Natural killer cell (primary cell): Measurements from ENCODE around the gene CACNA1C. TPM values are rescaled to one million over a fixed set of nuclear protein-coding genes. Genes with fewer than 3 reads are reported as not detected.

Experiments used
- ATAC-seq, 3 donors: fragments of 150-1000 bp in 2 of 3; fragments of 200-7000 bp in 1 of 3; cut with Tn5 transposase; 1 replicate in 1 of 3; 2 replicates in 2 of 3; pipeline ENCODE4 v1.10.0; 2021; ENCODE audit warnings: mild to moderate bottlenecking in 2 of 3, moderate library complexity in 2 of 3
- DNase-seq, 2 donors: peaks; one replicate each; pipeline versions ENCODE4 v3.0.0 to v3.0.0-alpha.2; 2013 to 2021; ENCODE audit warnings: mixed read lengths in 1 of 2
- H3K27ac ChIP-seq: one replicate; pipeline ENCODE4 v1.5.1; 2013; ENCODE audit warnings: mild to moderate bottlenecking, low read length
- H3K27me3 ChIP-seq: one replicate; pipeline ENCODE4 v1.6.1; 2013; ENCODE audit warnings: low read length; ENCODE audit not compliant: control insufficient read depth, insufficient read depth
- H3K36me3 ChIP-seq: one replicate; pipeline ENCODE4 v1.6.1; 2013; ENCODE audit warnings: low read length; ENCODE audit not compliant: control insufficient read depth, insufficient read depth
- H3K4me1 ChIP-seq: one replicate; pipeline ENCODE4 v1.6.1; 2013; ENCODE audit warnings: low read length; ENCODE audit not compliant: control insufficient read depth, insufficient read depth
- H3K4me3 ChIP-seq: one replicate; pipeline ENCODE4 v1.5.1; 2013; ENCODE audit warnings: low read length
- H3K9me3 ChIP-seq: one replicate; pipeline ENCODE4 v1.6.1; 2013; ENCODE audit warnings: low read length; ENCODE audit not compliant: control insufficient read depth, insufficient read depth
- H3K27ac Mint-ChIP-seq, 2 donors: one replicate each; pipeline ENCODE4 v1.8.0; 2022; ENCODE audit warnings: mild to moderate bottlenecking in 2 of 2, mixed read lengths in 2 of 2, moderate library complexity in 1 of 2
- H3K27me3 Mint-ChIP-seq, 2 donors: one replicate each; pipeline ENCODE4 v1.8.0; 2022; ENCODE audit warnings: low read depth in 2 of 2, mixed read lengths in 2 of 2
- H3K36me3 Mint-ChIP-seq: one replicate; pipeline ENCODE4 v1.8.0; 2022; ENCODE audit warnings: mixed read lengths
- H3K4me1 Mint-ChIP-seq, 2 donors: one replicate each; pipeline ENCODE4 v1.8.0; 2022; ENCODE audit warnings: mixed read lengths in 2 of 2
- H3K4me3 Mint-ChIP-seq: one replicate; pipeline ENCODE4 v1.8.0; 2022; ENCODE audit warnings: mild to moderate bottlenecking, moderate library complexity, mixed read lengths
- H3K9me3 Mint-ChIP-seq, 2 donors: one replicate each; pipeline ENCODE4 v1.8.0; 2022; ENCODE audit warnings: mixed read lengths in 2 of 2
- CTCF ChIP-seq: fragments of 200-600 bp; IDR thresholded peaks from one replicate; pipeline ENCODE4 v1.8.0; 2022; ENCODE audit warnings: antibody characterized with exemption
- WGBS: methylation state at CpG from one replicate; pipeline ENCODE4 v1.1.7; 2013; ENCODE audit warnings: missing lambda C conversion rate; ENCODE audit not compliant: insufficient coverage; 5-methylcytosine and 5-hydroxymethylcytosine counted together
- intact Hi-C: fragments of 100-400 bp; cut with micrococcal nuclease; formaldehyde crosslinking; loops from one replicate; pipeline ENCODE4 v1.14.2; 2022
- total RNA-seq, 4 donors: library from RNA; stranded (reverse); fragments of 120-200 nt in 1 of 4; gene quantifications; one replicate each; pipeline versions ENCODE4 v1.2.3 to v1.2.4, GENCODE V29; 2013 to 2022

Gene CACNA1C
- total RNA-seq, 3 donors from 2014 or later (not counting 1 experiment from before 2014, with no cell fraction given): 0.07 to 0.35 (median 0.08) TPM

- ATAC-seq: no peak
- WGBS: 87% methylated on average over 12 of the region's 12 CpGs
- no peak overlapping the region for H3K4me3 ChIP-seq
Measured at GRCh38 chr12:2118481-2119255, 65.9 kb downstream of the CACNA1C start.

GRCh38 chr12:2119266-2119665 lies 66.5 kb downstream of the CACNA1C start:
- no peak overlapping the region for H3K4me3 Mint-ChIP-seq
- no peaks in the 10 kb centered on the region for H3K27me3 Mint-ChIP-seq
- ATAC-seq: no peak
- intact Hi-C loops: no loop called here
- Histone ChIP-seq H3K36me3 (no peaks in the 10 kb centered on the region), H3K27ac (no peak overlapping the region), H3K4me1 (no peaks in the 10 kb centered on the region), H3K9me3 (no peaks in the 10 kb centered on the region), H3K27me3 (no peaks in the 10 kb centered on the region), H3K4me3 (no peak overlapping the region)
- no peaks in the 10 kb centered on the region for H3K4me1 Mint-ChIP-seq
- TF ChIP-seq CTCF: no peak
- no peaks in the 10 kb centered on the region for H3K36me3 Mint-ChIP-seq
- H3K9me3 Mint-ChIP-seq: no peaks in the 10 kb centered on the region
- no peak for DNase-seq
- WGBS: 85% methylated on average over 6 of the region's 7 CpGs
- H3K27ac Mint-ChIP-seq: no peak overlapping the region

More at GRCh38 chr12:2118481-2119255, 65.9 kb downstream of the CACNA1C start:
- no peak overlapping the region for H3K27ac ChIP-seq
- H3K36me3 ChIP-seq: no peaks in the 10 kb centered on the region
- H3K9me3 ChIP-seq: no peaks in the 10 kb centered on the region
- H3K4me1 ChIP-seq: no peaks in the 10 kb centered on the region
- Mint-ChIP-seq H3K27ac (no peak overlapping the region), H3K4me1 (no peaks in the 10 kb centered on the region), H3K27me3 (no peaks in the 10 kb centered on the region), H3K36me3 (no peaks in the 10 kb centered on the region), H3K9me3 (no peaks in the 10 kb centered on the region), H3K4me3 (no peak overlapping the region)
- TF ChIP-seq CTCF: no peak
- intact Hi-C loops: no loop called here
- DNase-seq: no peak
- H3K27me3 ChIP-seq: no peaks in the 10 kb centered on the region

GRCh38 chr12:2120982-2121758 lies 68.4 kb downstream of the CACNA1C start:
- 88% methylated on average over 20 of the region's 20 CpGs for WGBS
- no peak overlapping the region for H3K4me3 Mint-ChIP-seq
- Histone ChIP-seq H3K4me1 (no peaks in the 10 kb centered on the region), H3K4me3 (no peak overlapping the region), H3K27ac (no peak overlapping the region), H3K9me3 (no peaks in the 10 kb centered on the region), H3K27me3 (no peaks in the 10 kb centered on the region), H3K36me3 (no peaks in the 10 kb centered on the region)
- ATAC-seq (no peak), DNase-seq (no peak)
- H3K27me3 Mint-ChIP-seq: no peaks in the 10 kb centered on the region
- H3K27ac Mint-ChIP-seq: no peak overlapping the region
- no peak for TF ChIP-seq CTCF
- no peaks in the 10 kb centered on the region for H3K4me1 Mint-ChIP-seq
- no peaks in the 10 kb centered on the region for H3K36me3 Mint-ChIP-seq
- intact Hi-C loops: no loop called here
- H3K9me3 Mint-ChIP-seq: no peaks in the 10 kb centered on the region
